Trophoblast cell (in vitro differentiated cells and primary cell): Measurements from ENCODE around the gene RNF152.

Source experiments
- DNase-seq, 2 donors: peaks; one replicate each; pipeline ENCODE4 v3.0.0-alpha.2; 2016
- H2AFZ ChIP-seq: 2 replicates; pipeline ENCODE4 v1.6.1; 2013; ENCODE audit warnings: low read length, moderate library complexity, mild to moderate bottlenecking; ENCODE audit not compliant: insufficient read depth, poor library complexity
- H2AK5ac ChIP-seq: 2 replicates; pipeline ENCODE4 v1.6.1; 2013; ENCODE audit warnings: mild to moderate bottlenecking, low read length
- H2BK120ac ChIP-seq: 2 replicates; pipeline ENCODE4 v1.6.1; 2013; ENCODE audit warnings: low read length, mild to moderate bottlenecking, moderate library complexity; ENCODE audit not compliant: insufficient read depth, poor library complexity
- H2BK12ac ChIP-seq: 2 replicates; pipeline ENCODE4 v1.6.1; 2013; ENCODE audit warnings: mild to moderate bottlenecking, low read length, moderate library complexity
- H2BK5ac ChIP-seq: 2 replicates; pipeline ENCODE4 v1.6.1; 2013; ENCODE audit warnings: low read length, low read depth, moderate library complexity, mild to moderate bottlenecking; ENCODE audit not compliant: poor library complexity
- H3K14ac ChIP-seq: 2 replicates; pipeline ENCODE4 v1.6.1; 2013; ENCODE audit warnings: mild to moderate bottlenecking, low read length
- H3K18ac ChIP-seq: 2 replicates; pipeline ENCODE4 v1.6.1; 2013; ENCODE audit warnings: mild to moderate bottlenecking, low read length
- H3K23ac ChIP-seq: 2 replicates; pipeline ENCODE4 v1.6.1; 2013; ENCODE audit warnings: low read length
- H3K27ac ChIP-seq: 2 replicates; pipeline ENCODE4 v1.5.1; 2013; ENCODE audit warnings: low read depth, mild to moderate bottlenecking, inconsistent platforms, low read length, moderate library complexity
- H3K27me3 ChIP-seq: 2 replicates; pipeline ENCODE4 v1.6.1; 2013; ENCODE audit warnings: inconsistent platforms, mild to moderate bottlenecking, low read length, moderate library complexity; ENCODE audit not compliant: insufficient read depth
- H3K36me3 ChIP-seq, 2 experiments: 1 replicate in 1 of 2; 2 replicates in 1 of 2; pipeline ENCODE4 v1.6.1; 2013; ENCODE audit warnings: low read length in 2 of 2, mild to moderate bottlenecking in 2 of 2, moderate library complexity in 1 of 2; ENCODE audit not compliant: insufficient read depth in 2 of 2, control insufficient read depth in 1 of 2
- H3K4ac ChIP-seq: 2 replicates; pipeline ENCODE4 v1.6.1; 2013; ENCODE audit warnings: low read depth, mild to moderate bottlenecking, low read length, moderate library complexity
- H3K4me1 ChIP-seq, 2 experiments: 1 replicate in 1 of 2; 2 replicates in 1 of 2; pipeline ENCODE4 v1.6.1; 2013; ENCODE audit warnings: low read length in 2 of 2, mild to moderate bottlenecking in 2 of 2, moderate library complexity in 1 of 2; ENCODE audit not compliant: insufficient read depth in 2 of 2, control insufficient read depth in 1 of 2
- H3K4me2 ChIP-seq: 2 replicates; pipeline ENCODE4 v1.6.1; 2013; ENCODE audit warnings: inconsistent platforms, mild to moderate bottlenecking, low read length, moderate library complexity
- H3K4me3 ChIP-seq: 2 replicates; pipeline ENCODE4 v1.5.1; 2013; ENCODE audit warnings: mild to moderate bottlenecking, low read depth, low read length, inconsistent platforms
- H3K79me1 ChIP-seq: one replicate; pipeline ENCODE4 v1.6.1; 2013; ENCODE audit warnings: low read length
- H3K79me2 ChIP-seq: 2 replicates; pipeline ENCODE4 v1.6.1; 2013; ENCODE audit warnings: low read length, mild to moderate bottlenecking; ENCODE audit not compliant: control insufficient read depth, insufficient read depth, poor library complexity
- H3K9ac ChIP-seq: 2 replicates; pipeline ENCODE4 v1.6.1; 2013; ENCODE audit warnings: mild to moderate bottlenecking, low read length
- H3K9me3 ChIP-seq: 2 replicates; pipeline ENCODE4 v1.6.1; 2013; ENCODE audit warnings: low read depth, mild to moderate bottlenecking, control low read depth, inconsistent platforms, low read length; ENCODE audit not compliant: insufficient read depth
- H4K12ac ChIP-seq: 2 replicates; pipeline ENCODE4 v1.6.1; 2013; ENCODE audit warnings: low read depth, mild to moderate bottlenecking, low read length, moderate library complexity
- H4K8ac ChIP-seq: 2 replicates; pipeline ENCODE4 v1.6.1; 2013; ENCODE audit warnings: low read depth, mild to moderate bottlenecking, low read length, moderate library complexity
- H4K91ac ChIP-seq: one replicate; pipeline ENCODE4 v1.6.1; 2013; ENCODE audit warnings: low read depth, mild to moderate bottlenecking, low read length, moderate library complexity
- whole genome bisulfite sequencing: extraction: QIAGEN DNeasy Blood & Tissue Kit; methylation state at CpG from one replicate; pipeline ENCODE4 v1.1.7; 2013; ENCODE audit warnings: missing lambda C conversion rate; ENCODE audit not compliant: insufficient read length, insufficient coverage; ENCODE audit errors: extremely low coverage; 5-methylcytosine and 5-hydroxymethylcytosine counted together

RNF152 gene

GRCh38 chr18:61898640-61899101, 5.9 kb upstream of the RNF152 start:
- no CpG with 5 or more reads among the region's 5 CpGs for WGBS
- no peak for DNase-seq

GRCh38 chr18:61896757-61897156, 4.0 kb upstream of the RNF152 start:
- H3K4me1 ChIP-seq: peaks cover 2 to 17% of the 10 kb centered on the region in 2 experiments
- no peak overlapping the region for H2AFZ ChIP-seq
- peak overlapping the region; percentile 28 for H3K4me2 ChIP-seq
- no peak overlapping the region for H3K4me3 ChIP-seq
- peak overlapping the region; percentile 6 for H2BK5ac ChIP-seq
- peaks cover 5% of the 10 kb centered on the region for H3K79me2 ChIP-seq
- H2BK120ac ChIP-seq: peak overlapping the region; percentile 9
- H3K36me3 ChIP-seq: no peaks in the 10 kb centered on the region
- DNase-seq: no peak
- no CpG with 5 or more reads among the region's 5 CpGs for WGBS
- no peak overlapping the region for H3K14ac ChIP-seq
- H4K12ac ChIP-seq: no peak overlapping the region
- H3K79me1 ChIP-seq: peaks cover 15% of the 10 kb centered on the region
- no peak overlapping the region for H4K8ac ChIP-seq
- no peak overlapping the region for H3K4ac ChIP-seq
- no peak overlapping the region for H2AK5ac ChIP-seq
- H3K9ac ChIP-seq: no peak overlapping the region
- peak overlapping the region; percentile 10 for H2BK12ac ChIP-seq
- peak overlapping the region; percentile 76 for H3K27ac ChIP-seq
- H3K18ac ChIP-seq: no peak overlapping the region
- no peak overlapping the region for H3K23ac ChIP-seq
- no peak overlapping the region for H4K91ac ChIP-seq
- H3K27me3 ChIP-seq: no peaks in the 10 kb centered on the region
- H3K9me3 ChIP-seq: no peaks in the 10 kb centered on the region

More at GRCh38 chr18:61898640-61899101, 5.9 kb upstream of the RNF152 start:
- no peak overlapping the region for H3K4me3 ChIP-seq
- H4K91ac ChIP-seq: no peak overlapping the region
- H3K79me1 ChIP-seq: peaks cover 9% of the 10 kb centered on the region
- no peak overlapping the region for H3K9ac ChIP-seq
- H3K9me3 ChIP-seq: no peaks in the 10 kb centered on the region
- H3K27ac ChIP-seq: no peak overlapping the region
- no peaks in the 10 kb centered on the region for H3K36me3 ChIP-seq
- no peaks in the 10 kb centered on the region for H3K27me3 ChIP-seq
- H3K14ac ChIP-seq: no peak overlapping the region
- H3K4ac ChIP-seq: no peak overlapping the region
- H3K18ac ChIP-seq: no peak overlapping the region
- no peak overlapping the region for H2BK120ac ChIP-seq
- H3K4me2 ChIP-seq: no peak overlapping the region
- H2BK5ac ChIP-seq: no peak overlapping the region
- H3K4me1 ChIP-seq: peaks cover 2 to 15% of the 10 kb centered on the region in 2 experiments
- H2BK12ac ChIP-seq: no peak overlapping the region
- H2AFZ ChIP-seq: no peak overlapping the region
- H4K8ac ChIP-seq: no peak overlapping the region
- H3K79me2 ChIP-seq: peaks cover 3% of the 10 kb centered on the region
- no peak overlapping the region for H2AK5ac ChIP-seq
- no peak overlapping the region for H3K23ac ChIP-seq
- H4K12ac ChIP-seq: no peak overlapping the region

- WGBS: no CpG with 5 or more reads among the region's 1 CpG
- Histone ChIP-seq H3K18ac (no peak overlapping the region), H2BK120ac (peak overlapping the region; percentile 70), H3K9me3 (no peaks in the 10 kb centered on the region), H4K8ac (no peak overlapping the region), H3K79me2 (peaks cover 5% of the 10 kb centered on the region), H3K27me3 (no peaks in the 10 kb centered on the region), H3K4me1 (peaks cover 2 to 17% of the 10 kb centered on the region in 2 experiments), H2AFZ (no peak overlapping the region), H3K4me2 (no peak overlapping the region), H3K9ac (no peak overlapping the region), H4K91ac (peak overlapping the region; percentile 44), H3K4ac (no peak overlapping the region), H3K23ac (no peak overlapping the region), H3K27ac (peak overlapping the region; percentile 76), H2BK12ac (peak overlapping the region; percentile 85), H2BK5ac (peak overlapping the region; percentile 77), H2AK5ac (no peak overlapping the region), H3K36me3 (no peaks in the 10 kb centered on the region), H3K14ac (peak overlapping the region; percentile 49), H4K12ac (no peak overlapping the region), H3K79me1 (peaks cover 15% of the 10 kb centered on the region), H3K4me3 (no peak overlapping the region)
- DNase-seq: no peak
Observed at GRCh38 chr18:61896118-61896517, 3.3 kb upstream of the RNF152 start.

GRCh38 chr18:61894751-61895524, 2.1 kb upstream of the RNF152 start:
- Histone ChIP-seq H3K4me2 (peak overlapping the region; percentile 76), H2BK5ac (no peak overlapping the region), H3K4ac (no peak overlapping the region), H3K9ac (no peak overlapping the region), H3K23ac (no peak overlapping the region), H3K27ac (peak overlapping the region; percentile 14), H2AFZ (no peak overlapping the region), H3K18ac (no peak overlapping the region), H3K36me3 (peaks cover 0 to 4% of the 10 kb centered on the region in 2 experiments), H3K14ac (peak overlapping the region; percentile 2), H2BK12ac (peak overlapping the region; percentile 42), H3K4me3 (peak overlapping the region; percentile 96), H3K9me3 (no peaks in the 10 kb centered on the region), H3K27me3 (no peaks in the 10 kb centered on the region), H4K12ac (no peak overlapping the region), H4K8ac (peak overlapping the region; percentile 20), H3K79me1 (peaks cover 15% of the 10 kb centered on the region), H3K4me1 (peaks cover 2 to 17% of the 10 kb centered on the region in 2 experiments), H2AK5ac (peak overlapping the region; percentile 19), H3K79me2 (peaks cover 5% of the 10 kb centered on the region), H4K91ac (peak overlapping the region; percentile 45), H2BK120ac (peak overlapping the region; percentile 46)
- no peak for DNase-seq
- no CpG with 5 or more reads among the region's 28 CpGs for WGBS
